Esophagus muscularis mucosa (tissue), 3 donors: ENCODE results near the gene CSNK2A2.

Experiments used
- CTCF ChIP-seq, 3 experiments: fragments of 200-600 bp in 2 of 3; fragments of 450-650 bp in 1 of 3; sonication (generic) in 2 of 3; IDR thresholded peaks; one replicate each; pipeline ENCODE4 v1.5.1; 2017 to 2019; ENCODE audit warnings: antibody characterized with exemption in 3 of 3, mild to moderate bottlenecking in 2 of 3, moderate library complexity in 1 of 3
- POLR2A ChIP-seq: fragments of 450-650 bp; IDR thresholded peaks from one replicate; pipeline ENCODE4 v1.6.1; 2017; ENCODE audit warnings: antibody characterized with exemption, moderate library complexity, mild to moderate bottlenecking, low read depth
- POLR2AphosphoS5 ChIP-seq, 2 donors: sonication (generic); formaldehyde crosslinking; IDR thresholded peaks; one replicate each; pipeline ENCODE4 v1.6.1; 2017; ENCODE audit warnings: antibody characterized with exemption in 2 of 2

DNA sequence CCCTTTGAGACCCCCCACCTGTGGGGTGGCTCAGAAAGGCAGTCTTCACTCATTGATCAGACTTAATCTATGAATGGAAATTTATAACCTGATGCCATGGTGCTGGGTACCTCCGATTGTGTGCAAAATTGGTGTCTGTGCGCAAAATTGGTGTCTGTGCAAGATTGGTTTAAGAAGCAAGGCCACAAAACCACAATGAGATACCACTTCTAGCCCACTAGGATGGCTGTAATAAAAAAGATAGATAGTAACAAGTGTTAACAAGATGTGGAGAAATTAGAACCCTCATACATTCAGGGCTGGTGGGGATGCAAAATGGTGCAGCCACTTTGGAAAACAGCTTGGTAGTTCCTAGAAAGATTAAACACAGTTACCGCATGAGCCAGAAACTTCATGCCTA, 13.9 kb upstream of the CSNK2A2 start:
- TF ChIP-seq CTCF (IDR thresholded peaks at IDR 0.05): no peak
- no peak for TF ChIP-seq POLR2A
- TF ChIP-seq POLR2AphosphoS5 (IDR thresholded peaks at IDR 0.05): no peak
